ENCODE measurements around the gene GPR162. TPM values are rescaled to one million over a fixed set of nuclear protein-coding genes. Genes with fewer than 3 reads are reported as not detected.

GPR162 gene
- total and polyA plus RNA-seq, 2 of the 4 experiments (the other 2 are of a cell fraction) = 2.9 to 6.0 TPM

- POLR2A ChIA-PET (ENCODE audit: unreplicated experiment) = no interaction called here
These were observed 28.4 kb downstream of the GPR162 start for GRCh38 chr12:6849976-6850560.

More at GRCh38 chr12:6849976-6850560, 28.4 kb downstream of the GPR162 start:
- ATAC-seq (ENCODE audit: low read depth) = no peak
- peaks cover 15% of the 10 kb centered on the region for H4K20me1 ChIP-seq (ENCODE audit: insufficient read depth, low read length)
- no CpG with 5 or more reads among the region's 10 CpGs for WGBS, 2 experiments (ENCODE audit: extremely low coverage in 2 of 2, insufficient read length in 1 of 2)
- no peak overlapping the region for H4K5ac ChIP-seq (ENCODE audit: low read depth, low read length)
- peaks cover 35% of the 10 kb centered on the region for H3K36me3 ChIP-seq (ENCODE audit: control insufficient read depth, insufficient read depth, low read length)
- no peak overlapping the region for H2AFZ ChIP-seq (replicated peaks; ENCODE audit: low read length, poor library complexity)
- H2AK9ac ChIP-seq (replicated peaks; ENCODE audit: low read depth, low read length, poor library complexity) = peak overlapping the region; percentile 78
- H3K79me1 ChIP-seq (ENCODE audit: low read depth in 1 of 2, low read length in 2 of 2) = peaks cover 20 to 43% of the 10 kb centered on the region in 2 experiments
- peak overlapping the region; percentile 10 for H3K4me2 ChIP-seq (ENCODE audit: low read depth, low read length)
- no peak overlapping the region for H2AK5ac ChIP-seq (ENCODE audit: low read depth, low read length)
- H2BK5ac ChIP-seq (ENCODE audit: low read depth, low read length, poor library complexity, severe bottlenecking) = no peak overlapping the region
- no peaks in the 10 kb centered on the region for H3K9me1 ChIP-seq (ENCODE audit: insufficient read depth, low read length)
- no TSS peak for BruUV-seq (replicated peaks)
- H3K23ac ChIP-seq (ENCODE audit: low read depth, low read length) = no peak overlapping the region; the same call in 1 of the 2 replicates
- TF ChIP-seq MAZ (IDR thresholded peaks at IDR 0.05; ENCODE audit: borderline replicate concordance, low read depth, low read length) = no peak
- TF ChIP-seq NFE2L2 (IDR thresholded peaks at IDR 0.05; ENCODE audit: low read depth, low read length) = no peak
- no peak for TF ChIP-seq FOS (IDR thresholded peaks at IDR 0.05; ENCODE audit: low read depth, low read length)
- no peak for TF ChIP-seq POLR2A (IDR thresholded peaks at IDR 0.05; ENCODE audit: low read depth, low read length)
- TF ChIP-seq ELK1 (IDR thresholded peaks at IDR 0.05; ENCODE audit: borderline replicate concordance, low read depth, low read length) = no peak
- no peak for TF ChIP-seq RAD21 (IDR thresholded peaks at IDR 0.05; ENCODE audit: low read length)
- TF ChIP-seq MXI1 (IDR thresholded peaks at IDR 0.05; ENCODE audit: borderline replicate concordance, low read depth, low read length) = no peak
- no peak for TF ChIP-seq RCOR1 (IDR thresholded peaks at IDR 0.05; ENCODE audit: insufficient replicate concordance, low read length)
- no peak for TF ChIP-seq BHLHE40 (IDR thresholded peaks at IDR 0.05; ENCODE audit: low read depth, low read length)
- no peak for TF ChIP-seq CHD1 (IDR thresholded peaks at IDR 0.05; ENCODE audit: low read depth, low read length)
- TF ChIP-seq SMC3 (IDR thresholded peaks at IDR 0.05; ENCODE audit: low read depth, low read length) = no peak
- no peak for TF ChIP-seq CEBPB (IDR thresholded peaks at IDR 0.05; ENCODE audit: low read depth, low read length)
- TF ChIP-seq CTCF (conservative IDR thresholded peaks at IDR 0.05; ENCODE audit: low read depth, low read length) = no peak
- TF ChIP-seq MAFK (IDR thresholded peaks at IDR 0.05; ENCODE audit: low read depth, low read length) = no peak
- no peak for TF ChIP-seq USF2 (IDR thresholded peaks at IDR 0.05; ENCODE audit: low read depth, low read length)
- no peak for TF ChIP-seq RFX5 (IDR thresholded peaks at IDR 0.05; ENCODE audit: low read depth, low read length)
- H3K18ac ChIP-seq (ENCODE audit: low read depth, low read length) = no peak overlapping the region
- intact Hi-C loops (cut with micrococcal nuclease) (no loop called here), dilution Hi-C loops (cut with HindIII; ENCODE audit: low sequenced_read_pairs, unreplicated experiment) (no loop called here), in situ Hi-C loops (cut with MboI; ENCODE audit: low sequenced_read_pairs) (no loop called here)
- no peak overlapping the region for H2BK20ac ChIP-seq (ENCODE audit: low read depth, low read length)
- H3K56ac ChIP-seq (ENCODE audit: extremely low read depth, insufficient read depth, low read length) = no peak overlapping the region
- H2BK15ac ChIP-seq (ENCODE audit: low read depth, low read length) = no peak overlapping the region
- no peaks in the 10 kb centered on the region for H3K27me3 ChIP-seq (ENCODE audit: control insufficient read depth, insufficient read depth, low read length)
- peak overlapping the region; percentile 28; the same call in 1 of the 2 replicates for H3K4ac ChIP-seq (ENCODE audit: low read depth, low read length)
- DNase-seq = no peak
- H3K4me1 ChIP-seq (ENCODE audit: control insufficient read depth, insufficient read depth, low read length) = peaks cover 5% of the 10 kb centered on the region
- H3K9me3 ChIP-seq (ENCODE audit: control insufficient read depth, insufficient read depth, low read length) = no peaks in the 10 kb centered on the region
- H2BK120ac ChIP-seq (ENCODE audit: low read depth, low read length) = no peak overlapping the region
- no peak overlapping the region; the same call in 1 of the 2 replicates for H3K27ac ChIP-seq (ENCODE audit: insufficient read depth, low read length)
- H3K14ac ChIP-seq (replicated peaks; ENCODE audit: low read depth, low read length) = no peak overlapping the region
- CTCF ChIA-PET = interaction anchor here (2.7 kb wide), 1 partner anchor 14 kb away, joined by 11 read pairs; no protein-coding TSS in a partner anchor
- H3K4me3 ChIP-seq (ENCODE audit: insufficient read depth, low read depth, low read length) = peak overlapping the region; percentile 25; the same call in 1 of the 2 replicates
- no peak overlapping the region for H4K8ac ChIP-seq (ENCODE audit: low read depth in 2 of 2, low read length in 2 of 2)
- peak overlapping the region; percentile 69; the same call in 1 of the 2 replicates for H3K9ac ChIP-seq (ENCODE audit: low read depth, low read length)
- no peak overlapping the region; the same call in 1 of the 2 replicates for H4K91ac ChIP-seq (ENCODE audit: insufficient read depth, low read depth, low read length)

All from IMR-90 (cell line).